Fibroblast of pulmonary artery (primary cell): ENCODE data around the gene MACROD2.

ENCODE experiments used
- DNase-seq: peaks from one replicate; pipeline ENCODE4 v3.0.0-alpha.2; 2010; ENCODE audit warnings: low read depth
- H3K4me3 ChIP-seq: replicated peaks from 2 replicates; pipeline ENCODE4 v1.5.1; 2011; ENCODE audit warnings: low read depth, mild to moderate bottlenecking, control low read depth, low read length, moderate library complexity
- CTCF ChIP-seq: IDR thresholded peaks from 2 replicates; pipeline ENCODE4 v1.5.1; 2011; ENCODE audit warnings: mild to moderate bottlenecking, control low read depth, low read length, inconsistent platforms; ENCODE audit errors: missing control alignments

MACROD2 gene

DNA sequence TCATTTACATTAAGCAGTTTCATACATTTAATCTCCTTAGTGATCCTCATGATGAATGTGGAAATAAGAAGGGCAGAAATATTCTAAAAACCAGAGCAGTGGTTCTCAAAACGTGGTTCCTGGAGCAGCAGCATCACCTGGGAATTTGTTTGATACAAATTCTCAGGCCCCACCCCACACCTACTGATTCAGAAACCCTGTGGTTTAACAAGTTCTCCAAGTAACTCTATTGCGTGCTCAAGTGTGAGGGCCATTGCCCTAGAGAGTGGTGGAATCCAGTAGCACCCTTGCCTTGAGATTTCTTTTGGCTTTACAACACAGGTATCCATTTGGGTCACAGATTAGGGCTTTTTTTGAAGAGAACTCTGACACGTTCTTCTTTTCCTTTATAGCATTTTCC lies 696.7 kb downstream of the MACROD2 start:
- H3K4me3 ChIP-seq, result no peak overlapping the region
- DNase-seq, result no peak
- no peak for TF ChIP-seq CTCF

DNA sequence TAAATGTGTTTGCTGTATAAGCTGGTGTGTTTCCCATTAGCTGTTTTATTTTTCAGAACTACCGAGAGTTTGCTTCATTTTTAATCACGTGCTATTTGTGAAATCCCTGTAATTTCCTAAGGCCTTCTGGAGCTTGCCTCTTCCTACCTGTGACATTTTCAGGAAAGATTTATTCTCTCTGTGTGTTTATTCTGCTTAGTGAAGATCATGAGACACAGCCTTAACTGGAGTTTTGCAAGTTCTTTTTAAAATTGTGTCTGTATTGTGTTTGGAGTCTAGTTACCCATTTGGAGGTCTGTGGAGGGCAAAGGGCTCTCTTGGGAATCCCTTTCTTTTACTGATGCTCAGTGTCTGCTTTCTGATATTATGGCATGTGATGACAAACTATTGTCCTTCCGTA lies 701.2 kb downstream of the MACROD2 start:
- no peak for DNase-seq
- H3K4me3 ChIP-seq, result no peak overlapping the region
- no peak for TF ChIP-seq CTCF

DNA sequence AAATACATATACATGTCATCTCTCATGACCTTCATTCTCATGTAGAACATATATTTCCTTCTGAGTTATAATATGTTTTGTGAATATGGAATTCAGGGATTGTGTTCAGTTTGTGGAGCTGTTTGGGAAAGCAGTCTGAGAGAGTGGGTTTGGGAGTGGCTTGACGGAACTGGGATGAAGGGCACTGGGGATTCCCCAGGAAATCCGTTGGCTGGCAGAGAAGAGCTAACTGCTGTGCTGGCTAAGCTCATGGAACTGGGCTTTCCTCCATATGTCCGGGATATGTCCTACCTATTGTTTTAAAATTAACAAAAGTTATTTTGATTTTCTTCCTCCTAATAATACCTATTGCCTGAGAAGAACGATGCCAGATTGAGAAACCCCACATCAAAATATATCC lies 701.6 kb downstream of the MACROD2 start:
- DNase-seq, result no peak
- no peak overlapping the region for H3K4me3 ChIP-seq
- no peak for TF ChIP-seq CTCF

GRCh38 chr20:14698125-14698524 lies 702.8 kb downstream of the MACROD2 start:
- no peak for TF ChIP-seq CTCF
- no peak for DNase-seq
- no peak overlapping the region for H3K4me3 ChIP-seq

DNA sequence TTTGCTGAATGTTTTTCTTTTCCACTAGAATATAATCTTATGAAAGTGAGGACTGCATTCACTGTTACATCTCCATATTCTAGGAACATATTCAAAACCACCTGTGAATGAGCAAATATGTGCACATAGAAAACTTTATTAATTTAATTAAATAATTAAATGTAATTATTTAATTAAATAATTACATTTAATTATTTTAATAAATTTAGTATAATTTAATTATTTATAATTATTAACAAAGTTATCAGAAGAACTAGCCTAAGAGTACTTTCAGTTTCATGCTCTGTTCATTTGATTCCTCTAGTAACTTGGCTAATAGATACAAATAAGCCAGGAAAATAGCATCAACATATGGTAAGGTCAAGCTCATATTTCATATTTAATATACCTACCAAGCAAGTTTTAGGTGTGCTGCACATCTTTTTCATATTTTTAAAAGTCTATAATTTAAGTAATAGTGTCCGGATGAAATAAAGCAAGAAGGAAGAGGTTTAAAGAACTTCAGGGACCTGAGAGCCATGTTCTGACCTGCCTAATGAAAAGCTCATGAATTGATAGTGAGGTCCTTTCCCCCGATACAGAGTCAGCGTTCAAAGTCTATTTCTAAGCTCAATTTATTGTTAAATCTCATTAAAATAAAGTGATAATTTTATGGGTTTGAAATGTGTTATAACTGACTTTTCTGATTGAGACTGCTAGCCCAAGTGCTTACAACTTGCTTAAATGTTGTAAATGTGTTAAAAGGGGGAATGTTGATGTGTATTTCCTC lies 703.5 kb downstream of the MACROD2 start:
- no peak for TF ChIP-seq CTCF
- no peak overlapping the region for H3K4me3 ChIP-seq
- no peak for DNase-seq

GRCh38 chr20:14700639-14700960 lies 705.3 kb downstream of the MACROD2 start:
- no peak for TF ChIP-seq CTCF

DNA sequence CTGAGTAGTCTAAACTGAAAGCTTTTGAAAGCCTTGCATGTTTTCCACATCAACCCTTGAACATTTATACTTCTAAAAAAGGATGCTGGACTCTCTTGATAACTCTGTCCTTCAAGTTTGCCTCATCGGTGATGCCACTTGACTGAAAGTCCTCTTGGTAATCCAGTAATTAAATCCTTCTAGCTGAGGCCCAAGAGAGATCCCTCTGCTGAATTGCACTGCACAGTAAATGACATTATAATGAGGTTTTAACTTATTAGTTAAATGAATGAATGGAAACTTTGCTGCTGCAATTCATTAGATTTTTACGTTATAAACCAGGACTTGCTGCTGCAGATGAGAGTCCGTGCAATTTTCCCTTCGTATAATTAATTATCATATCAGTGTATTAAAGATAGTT lies 706.0 kb downstream of the MACROD2 start:
- no peak for DNase-seq
- no peak overlapping the region for H3K4me3 ChIP-seq
- TF ChIP-seq CTCF, result no peak

More at GRCh38 chr20:14700639-14700960, 705.3 kb downstream of the MACROD2 start:
- H3K4me3 ChIP-seq, result no peak overlapping the region
- DNase-seq, result peak; percentile 39
